CD4-positive, alpha-beta T cell treated with Interferon alpha-2 for 1 hour (primary cell): ENCODE measurements around the gene P2RY12.

Experiments used
- DNase-seq, 2 donors: peaks; one replicate each; pipeline ENCODE4 v3.0.0-alpha.2; 2020 to 2022

The P2RY12 gene

DNA sequence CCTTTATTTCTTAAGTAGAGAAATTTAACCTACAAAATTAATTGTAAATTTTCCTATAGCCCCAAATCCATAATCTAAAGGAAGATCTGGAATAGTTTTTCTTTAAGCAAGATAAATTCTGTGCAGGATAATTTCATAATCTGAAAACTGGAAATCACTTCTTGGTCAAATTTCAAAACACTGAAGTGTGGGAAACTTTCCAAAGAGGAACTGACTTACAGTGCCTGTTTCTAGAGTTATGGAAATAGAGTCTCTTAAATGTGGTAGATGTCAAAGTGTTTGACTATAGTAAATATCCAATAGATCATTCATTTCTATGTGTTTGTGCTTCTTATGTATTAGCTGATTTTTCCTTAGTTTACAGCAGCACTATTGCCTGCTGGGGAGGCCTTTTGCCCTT lies 53.7 kb downstream of the P2RY12 start:
- DNase-seq = no peak

DNA sequence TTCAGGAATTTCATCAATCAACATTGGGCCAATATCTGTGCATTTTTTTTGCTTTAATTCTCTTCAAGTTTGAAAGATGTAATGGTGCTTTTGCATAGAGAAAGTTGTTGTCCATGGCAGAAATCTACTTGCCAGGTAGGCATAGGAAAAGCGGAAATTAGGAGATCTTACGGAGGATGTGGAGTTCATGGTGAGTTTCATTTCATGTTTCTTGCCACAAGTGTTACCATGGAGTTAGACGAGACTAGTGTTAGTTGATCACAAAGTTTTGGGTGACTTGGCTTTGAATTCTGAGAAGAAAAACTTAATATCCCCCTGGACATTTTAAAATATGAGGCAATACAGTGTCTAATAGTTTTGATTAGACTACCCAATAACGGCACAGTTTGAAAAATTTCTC lies 54.2 kb downstream of the P2RY12 start:
- DNase-seq = no peak

DNA sequence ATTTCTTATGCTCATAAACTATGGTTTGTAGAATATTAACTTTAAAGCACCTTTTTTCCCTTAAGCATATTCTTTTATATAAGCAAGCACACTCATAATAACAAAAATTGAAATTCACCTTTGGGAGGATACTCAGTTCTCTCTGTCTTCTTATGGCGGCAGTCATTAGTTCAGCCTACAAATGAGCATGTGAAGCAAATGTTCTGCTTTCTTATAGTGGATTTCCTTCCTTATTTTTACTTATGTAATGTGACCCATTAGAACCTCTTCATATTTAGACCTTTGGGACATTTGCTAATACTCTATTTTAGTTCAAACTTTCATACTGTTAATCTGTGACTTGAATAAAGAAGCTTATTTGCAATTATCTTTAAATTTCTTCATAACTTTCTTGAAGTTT lies 55.2 kb downstream of the P2RY12 start, which contains the start of gene P2RY13:
P2RY13 (minus strand) TSS at position 187 of the 400 bp plus-strand sequence; CDS start at position 166, 21 bp downstream.
- DNase-seq = no peak

DNA sequence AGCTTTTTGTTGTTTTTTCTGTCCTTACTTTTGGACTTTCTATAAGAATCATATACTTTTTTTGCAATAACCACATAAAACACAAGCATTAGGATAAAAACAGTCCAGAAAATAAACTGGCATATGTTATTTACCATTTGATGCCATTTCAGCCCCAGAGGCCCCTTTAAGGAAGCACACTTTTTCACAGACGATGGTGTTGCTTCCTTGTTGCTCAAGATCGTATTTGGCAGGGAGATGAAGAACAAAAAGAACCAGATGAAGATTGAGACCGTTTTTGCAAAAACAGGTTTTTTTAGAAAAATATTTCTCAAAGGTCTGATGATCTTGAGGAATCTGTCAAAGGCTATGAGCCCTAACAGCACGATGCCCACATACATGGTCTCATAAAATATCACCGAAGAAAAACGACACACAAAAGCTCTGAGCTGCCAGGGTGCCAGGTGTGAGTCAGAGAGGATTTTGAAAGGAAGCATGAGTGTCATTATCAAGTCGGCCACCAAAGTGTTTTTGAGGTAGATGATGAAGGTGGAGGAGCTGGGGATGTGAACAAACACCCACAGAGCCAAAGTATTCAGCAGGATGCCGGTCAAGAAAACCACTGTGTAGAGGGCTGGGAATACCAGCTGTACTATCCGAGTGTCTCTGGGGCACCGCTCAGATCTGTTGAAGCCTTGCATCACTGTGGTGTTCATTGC lies 56.1 kb downstream of the P2RY12 start:
- DNase-seq = peak; percentile 16 to 23

DNA sequence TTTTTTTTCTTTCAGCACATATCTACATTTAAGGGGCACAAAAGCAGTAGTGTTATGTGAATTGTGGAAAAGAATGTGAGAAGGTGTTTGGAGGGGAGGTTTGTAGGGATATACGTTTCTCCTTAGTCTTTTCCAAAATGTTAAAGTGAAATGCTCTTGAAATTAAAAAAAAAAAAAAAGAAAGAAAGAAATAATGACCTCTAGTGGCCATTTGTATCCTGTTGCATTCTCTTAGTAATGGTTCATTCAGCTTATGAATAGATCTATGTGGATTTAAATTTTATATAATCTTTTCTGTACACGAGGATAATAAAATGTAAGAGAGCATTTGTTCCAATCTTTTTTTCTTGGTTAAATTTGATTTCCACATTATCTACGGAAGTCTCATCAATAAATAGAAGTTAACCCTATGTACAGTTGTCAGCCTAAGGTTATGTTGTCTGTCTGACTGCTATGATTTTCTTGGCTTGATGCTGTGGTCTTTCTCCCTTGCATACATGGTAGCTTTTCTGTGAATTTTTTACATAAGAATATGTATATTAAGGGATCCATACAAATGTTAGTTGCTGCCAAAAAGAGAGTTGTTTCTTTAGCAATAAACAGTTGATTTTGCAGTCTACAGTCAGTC lies 56.9 kb downstream of the P2RY12 start:
- DNase-seq = no peak

DNA sequence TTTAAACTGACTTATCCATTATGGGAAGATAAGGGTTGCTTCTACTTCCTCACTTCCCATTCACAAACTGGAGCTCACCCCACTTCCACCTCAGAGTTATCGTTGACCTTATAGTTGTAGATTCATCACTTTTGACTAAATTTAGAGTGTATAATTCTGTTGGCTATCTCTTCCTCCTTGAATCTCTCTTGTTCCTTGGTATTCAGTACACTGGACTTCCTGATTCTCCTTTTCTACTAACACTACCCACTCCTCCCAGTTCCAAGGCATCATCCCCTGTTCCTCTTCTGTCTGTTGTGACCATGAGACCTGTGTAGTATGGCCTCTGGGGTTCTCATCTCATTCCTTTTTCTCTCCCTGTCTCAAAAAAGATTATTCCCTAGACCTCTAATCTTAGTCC lies 62.0 kb downstream of the P2RY12 start:
- no peak for DNase-seq

DNA sequence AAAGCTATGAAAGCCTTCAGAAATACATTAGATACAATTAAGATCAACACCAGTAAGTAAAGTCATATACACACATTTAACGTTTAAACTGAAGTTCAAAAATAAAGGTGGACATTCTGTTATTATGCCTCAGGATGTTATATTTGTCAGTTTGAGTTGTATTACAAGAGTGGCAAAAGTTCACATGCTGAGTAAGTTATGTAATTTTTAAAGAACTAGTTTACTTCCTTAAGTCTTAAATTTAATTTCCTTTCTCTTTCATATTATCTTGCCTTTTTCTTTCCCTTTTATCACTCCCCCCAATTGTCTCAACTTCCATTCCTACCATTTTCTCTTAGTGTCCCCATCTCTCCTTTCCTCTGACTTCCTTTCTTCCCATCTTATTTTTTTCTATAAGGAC lies 63.0 kb downstream of the P2RY12 start:
- no peak for DNase-seq

DNA sequence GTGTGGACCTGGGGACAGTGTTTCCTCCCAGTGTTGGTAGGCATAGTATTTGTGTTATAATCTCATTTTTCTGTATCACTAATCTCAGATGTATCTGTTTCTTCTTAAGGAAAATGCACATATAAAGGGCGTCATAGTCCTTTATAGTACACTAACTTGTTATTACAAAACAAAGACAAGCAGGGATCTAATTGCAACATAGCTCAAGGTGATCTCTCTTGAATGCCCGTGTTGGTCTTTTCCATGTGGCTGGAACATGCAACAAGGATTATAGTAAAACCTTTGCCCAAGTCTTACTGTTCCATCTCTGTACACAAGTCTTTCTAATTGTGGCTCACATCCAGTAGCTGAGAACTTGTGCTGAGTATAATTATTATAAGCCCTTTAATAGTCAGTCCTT lies 64.4 kb downstream of the P2RY12 start:
- DNase-seq = no peak

DNA sequence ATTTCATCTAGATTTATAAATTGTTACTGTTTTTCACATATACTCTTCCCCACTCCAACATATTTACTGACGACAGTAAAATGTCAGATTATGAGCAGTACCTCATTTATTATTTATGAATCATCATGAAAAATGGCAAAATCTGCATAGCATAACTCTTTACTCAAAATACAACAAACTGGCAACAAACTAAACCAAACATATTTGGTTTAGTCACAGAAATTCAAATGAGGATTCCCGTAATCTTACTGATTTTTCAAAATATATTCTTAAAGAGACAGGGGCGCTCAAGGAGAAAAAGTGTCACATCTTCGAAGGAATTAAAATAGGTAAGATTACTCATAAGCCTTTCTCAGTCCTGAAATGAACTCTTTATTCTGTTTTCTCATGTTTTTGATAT lies 64.9 kb downstream of the P2RY12 start:
- no peak for DNase-seq

DNA sequence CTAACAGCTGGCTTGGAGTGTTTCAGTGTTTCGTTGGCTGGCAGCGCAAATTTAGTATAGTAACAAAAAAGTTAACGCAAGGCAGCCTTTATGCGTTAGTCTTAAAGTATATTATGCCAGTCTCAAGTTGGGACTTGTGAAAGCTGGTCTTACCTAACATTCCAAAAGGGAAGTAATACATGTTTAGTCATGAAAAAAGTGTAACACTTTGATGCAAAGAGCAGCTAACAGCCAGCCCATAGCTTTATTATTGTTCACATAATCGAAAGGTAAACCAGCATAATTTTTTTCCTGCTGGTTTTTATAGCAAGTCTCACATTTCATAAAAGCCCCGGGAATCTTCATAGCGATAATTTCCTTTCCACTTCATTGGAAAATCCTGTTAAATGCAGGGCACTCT lies 65.6 kb downstream of the P2RY12 start:
- DNase-seq = no peak

DNA sequence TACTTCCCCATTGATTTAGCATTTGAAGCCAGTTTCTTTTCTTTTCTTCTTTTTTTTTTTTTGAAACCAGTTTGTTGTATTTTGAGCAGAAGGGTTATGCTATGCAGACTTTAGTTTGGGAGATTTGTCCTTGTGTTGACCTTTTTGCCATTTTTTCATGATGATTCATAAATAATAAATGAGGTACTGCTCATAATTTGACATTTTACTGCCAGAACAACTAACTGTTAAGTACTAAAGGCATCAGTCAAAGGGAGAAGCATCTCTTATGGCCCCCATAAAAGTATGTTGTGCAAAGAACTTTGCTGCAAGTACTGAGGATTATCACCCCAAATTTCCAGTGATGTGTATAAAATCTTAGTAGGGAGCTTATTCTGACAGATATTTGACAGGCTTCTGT lies 66.2 kb downstream of the P2RY12 start:
- DNase-seq = no peak

DNA sequence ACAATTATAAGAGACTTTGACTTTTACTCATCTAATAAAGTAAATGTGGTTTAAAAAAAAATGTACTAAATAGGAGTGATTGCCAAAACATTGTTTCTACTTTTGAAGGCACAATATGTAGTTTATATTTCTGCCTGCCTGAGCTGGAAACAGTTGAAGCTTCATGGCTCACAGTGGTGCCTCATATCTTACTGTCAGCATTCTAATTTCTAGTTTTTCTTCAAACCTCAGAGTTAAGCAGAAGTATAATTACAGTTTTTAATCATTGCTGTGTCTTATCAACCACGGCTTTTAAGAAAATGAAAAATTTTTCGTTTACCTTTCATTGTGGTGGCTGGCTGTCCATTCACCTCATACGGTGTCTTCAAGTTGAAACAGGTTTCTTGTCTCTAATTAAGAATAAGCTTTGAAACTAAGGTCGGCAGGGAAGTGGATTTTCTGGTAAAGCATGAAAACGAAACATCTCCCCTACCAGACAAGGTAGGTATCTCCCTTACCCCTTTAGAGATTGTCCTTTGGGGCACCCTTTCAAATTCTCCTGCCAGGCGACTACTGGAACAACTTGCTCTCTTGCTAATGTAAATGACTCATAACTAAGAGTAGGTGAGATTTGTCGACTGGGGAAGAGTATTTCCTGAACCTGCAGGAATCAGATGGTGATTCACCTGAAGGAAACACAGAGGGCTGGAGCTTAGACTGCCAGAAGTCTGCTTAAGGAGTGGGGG lies 68.1 kb downstream of the P2RY12 start, which contains the start of gene GPR87:
GPR87 (minus strand) TSS at position 554 of the 725 bp plus-strand sequence. CDS start 16,720 bp downstream, outside the sequence.
- no peak for DNase-seq

DNA sequence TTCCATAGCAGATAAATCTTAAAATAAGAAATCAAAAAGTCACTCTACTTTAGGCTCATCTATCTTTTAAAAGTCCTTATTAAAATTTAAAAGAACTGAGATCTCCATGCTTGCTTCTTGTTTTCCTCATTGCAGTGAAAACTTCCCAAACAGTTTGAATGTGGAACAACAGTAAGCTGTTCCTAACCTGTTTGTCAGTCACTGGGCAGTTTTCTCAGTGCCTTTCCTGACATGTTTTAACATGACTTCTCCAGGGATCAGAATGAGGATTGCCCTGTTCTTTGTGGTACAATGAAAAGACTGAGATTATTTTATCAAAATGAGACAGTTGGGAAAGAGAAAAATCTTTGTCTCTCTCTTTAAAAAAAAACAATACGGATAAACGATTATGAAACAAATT lies 68.7 kb downstream of the P2RY12 start:
- no peak for DNase-seq

DNA sequence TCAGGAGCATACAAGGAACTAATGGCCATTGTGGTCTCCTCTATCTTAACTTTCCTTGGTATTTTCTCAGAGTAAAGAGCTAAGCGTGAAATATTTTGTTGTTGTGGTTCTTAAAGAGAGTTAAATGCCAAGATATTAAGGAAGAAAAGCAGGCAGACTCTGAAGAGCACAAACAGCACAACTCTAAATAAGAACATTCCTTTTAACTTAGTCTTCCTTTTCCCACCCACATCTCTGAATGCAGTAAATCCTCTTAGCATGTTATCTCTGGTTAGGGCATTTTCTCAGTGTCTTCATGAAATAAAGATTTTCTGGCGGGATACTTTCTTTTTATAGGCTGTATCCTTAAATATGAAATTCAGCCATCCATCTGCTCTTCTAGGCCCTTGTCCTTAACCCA lies 69.4 kb downstream of the P2RY12 start:
- no peak for DNase-seq

DNA sequence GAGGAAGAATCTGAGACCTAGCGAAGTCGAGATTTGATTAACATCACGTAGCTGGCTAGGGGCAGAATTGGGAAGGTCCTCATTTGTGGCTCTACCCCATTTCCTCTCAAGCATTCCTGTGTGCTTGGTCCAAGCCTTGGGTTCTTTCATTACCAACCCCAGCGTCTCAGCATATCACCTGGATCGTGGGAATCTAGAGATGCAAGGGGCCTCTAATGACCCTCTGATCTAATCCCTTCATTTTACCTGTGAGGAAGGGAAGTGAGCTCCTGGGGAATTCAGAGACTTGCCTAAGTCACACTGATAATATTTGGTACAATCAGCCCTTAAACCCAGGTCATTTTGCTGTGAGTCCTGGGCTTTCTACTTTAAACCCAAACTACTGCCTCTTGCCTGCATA lies 70.0 kb downstream of the P2RY12 start:
- no peak for DNase-seq

DNA sequence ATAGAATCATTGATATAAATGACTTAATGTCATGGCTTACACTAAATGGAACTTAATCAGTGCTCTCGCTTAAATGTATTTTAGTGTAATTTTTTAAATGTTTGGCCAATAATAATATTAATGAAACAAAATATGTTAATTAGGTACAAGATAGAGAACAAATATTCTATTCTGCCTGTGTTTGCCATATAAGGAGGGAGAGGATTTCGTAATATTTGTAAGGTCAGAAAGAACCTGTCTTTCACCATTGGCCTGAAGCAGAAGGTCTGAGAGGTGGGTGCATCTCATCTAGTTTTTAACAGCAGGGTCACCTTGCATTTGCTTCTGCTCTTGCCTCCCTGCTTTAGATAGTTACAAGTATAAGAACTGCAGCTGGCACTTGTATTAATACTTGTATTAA lies 70.4 kb downstream of the P2RY12 start:
- no peak for DNase-seq

DNA sequence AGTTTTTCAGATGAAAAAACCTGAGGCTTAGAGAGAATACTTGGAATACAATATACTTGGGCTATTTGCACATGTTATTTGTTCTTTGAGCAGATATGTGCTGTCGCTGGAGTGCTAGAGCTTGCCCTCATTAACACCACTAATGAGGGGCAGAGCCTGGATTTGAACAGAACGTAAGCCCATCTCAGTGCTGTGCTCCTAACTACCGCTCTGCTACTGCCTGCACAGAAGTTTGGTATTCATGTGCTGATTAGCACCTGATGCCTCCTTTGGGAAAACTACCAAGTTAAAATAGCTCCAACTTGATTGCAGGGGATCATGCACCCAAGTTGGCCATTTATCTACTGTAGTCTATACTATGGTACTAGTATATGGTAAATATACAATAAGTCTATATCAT lies 71.6 kb downstream of the P2RY12 start:
- DNase-seq = no peak

DNA sequence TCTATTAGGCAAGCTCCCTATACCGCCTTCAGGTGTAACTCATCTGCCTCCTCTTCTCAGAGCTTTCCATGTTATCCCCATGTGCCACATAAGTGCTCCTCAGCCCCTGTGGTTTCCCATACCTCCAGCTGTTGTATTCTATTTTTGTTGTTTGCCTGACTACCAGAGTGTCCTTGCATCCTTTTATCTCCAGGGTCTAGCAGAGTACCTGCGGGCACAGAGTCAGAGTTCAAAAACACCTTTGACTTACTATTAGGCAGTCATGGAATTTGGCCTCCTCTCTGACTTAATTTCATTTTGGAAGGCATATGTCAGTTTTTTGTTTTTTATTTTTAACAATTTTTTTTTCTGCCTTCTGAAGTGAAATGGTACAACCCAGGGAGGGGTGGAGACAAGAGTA lies 75.0 kb downstream of the P2RY12 start:
- DNase-seq = no peak

DNA sequence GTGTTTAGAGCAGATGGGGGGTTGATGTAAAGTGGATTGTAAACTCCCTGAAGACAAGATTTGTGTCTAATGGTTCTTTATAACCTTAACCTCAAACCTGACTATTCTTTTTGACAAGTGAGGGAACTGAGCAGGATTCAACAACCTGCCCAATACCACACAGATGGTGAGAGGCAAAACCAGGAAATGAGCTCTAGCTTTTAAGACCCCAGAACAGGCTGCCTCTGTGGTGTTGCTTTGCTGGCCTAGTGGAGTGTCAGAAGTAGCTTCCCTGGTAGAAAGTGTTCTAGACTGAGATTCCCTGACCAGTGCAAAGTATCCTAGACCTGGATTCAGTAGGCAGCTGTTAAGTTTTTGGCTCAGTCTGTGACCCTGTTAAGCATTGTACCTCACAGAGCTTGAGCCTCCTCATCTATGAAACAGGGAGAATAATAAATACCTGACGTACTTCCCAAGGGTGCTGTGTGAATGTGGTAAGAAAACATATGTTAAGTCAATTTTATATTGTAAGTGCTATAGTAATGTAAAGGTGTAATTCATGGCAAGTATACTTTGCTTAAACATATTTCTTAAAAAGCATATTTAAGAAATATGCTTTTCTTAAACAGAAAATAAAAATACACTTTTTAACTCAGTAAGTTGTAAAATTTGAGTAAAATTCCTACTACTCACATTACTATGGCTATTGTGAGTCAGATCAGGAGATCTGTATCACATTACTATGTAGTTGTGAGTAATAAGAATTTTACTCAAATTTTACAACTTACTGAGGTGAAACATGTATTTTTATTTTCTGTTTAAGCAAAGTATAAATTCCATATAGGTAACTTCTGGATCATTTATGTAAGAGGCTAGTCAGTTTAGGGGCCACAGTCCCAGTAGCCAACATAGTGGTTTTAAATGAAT lies 76.7 kb downstream of the P2RY12 start:
- DNase-seq = no peak

DNA sequence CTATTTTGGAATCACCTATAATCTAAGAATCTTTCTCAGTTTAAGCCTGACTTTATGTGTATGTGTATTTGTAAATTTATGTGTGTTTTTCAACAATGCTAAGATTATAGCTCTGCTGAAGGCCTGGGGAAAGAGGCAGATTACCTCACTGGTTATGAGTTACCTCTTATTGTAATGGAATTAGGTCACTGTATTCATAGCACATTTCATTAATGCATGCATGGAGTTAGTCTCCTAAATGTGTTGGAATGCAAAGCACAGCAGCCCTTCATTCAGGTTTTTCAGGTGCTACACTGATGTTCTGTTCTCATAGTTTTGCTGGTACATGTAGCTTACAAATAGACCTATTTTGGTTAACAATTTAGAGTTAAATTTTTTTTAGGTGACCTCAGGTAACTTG lies 77.4 kb downstream of the P2RY12 start:
- no peak for DNase-seq

DNA sequence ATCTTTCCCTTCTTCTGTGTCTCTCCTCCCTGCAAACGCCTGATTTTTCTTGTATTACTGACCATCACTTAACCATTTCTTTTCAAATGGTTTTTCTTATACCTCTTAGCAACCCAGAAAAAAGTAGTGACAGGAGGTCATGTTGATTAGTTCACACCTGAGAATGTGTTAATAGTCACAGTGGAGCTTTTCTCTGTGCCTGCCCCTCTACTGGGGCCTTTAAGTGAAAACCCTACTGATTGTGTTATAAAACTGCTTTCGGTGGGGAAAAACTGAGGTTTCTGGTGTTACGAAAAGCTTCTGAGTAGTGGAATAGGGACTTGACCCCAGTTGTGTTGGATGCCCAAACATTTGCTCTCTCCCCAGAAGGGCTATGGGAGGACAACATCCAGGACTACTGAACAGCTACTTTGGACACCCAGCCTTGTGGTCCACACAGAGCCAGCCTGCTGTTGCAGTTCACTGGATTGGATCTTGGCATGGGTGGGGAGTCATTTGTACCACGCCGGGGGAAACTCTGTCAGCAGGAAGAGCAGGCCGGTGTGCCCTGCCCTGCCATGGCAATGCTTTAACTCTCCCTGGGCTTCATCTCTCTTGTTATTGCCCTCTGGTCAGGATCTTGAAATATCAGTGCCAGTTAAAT lies 78.3 kb downstream of the P2RY12 start:
- DNase-seq = no peak

DNA sequence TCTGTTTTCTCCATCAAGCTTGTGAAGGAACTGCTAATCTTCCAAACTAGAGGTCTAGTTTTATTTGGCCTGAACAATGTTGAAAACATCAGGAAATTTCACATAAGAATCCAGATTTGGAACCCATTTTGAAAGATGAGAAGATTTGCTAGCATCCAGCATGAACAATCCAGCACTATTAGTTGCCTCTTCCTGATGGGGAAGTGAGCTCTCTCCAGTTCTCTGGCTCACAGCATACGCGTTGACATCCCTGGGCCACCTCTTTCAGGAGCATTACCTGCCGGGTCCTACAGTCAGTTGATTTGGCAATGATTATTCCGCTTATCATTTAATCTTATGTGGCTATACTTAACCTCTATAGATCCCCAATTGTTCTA lies 78.8 kb downstream of the P2RY12 start:
- DNase-seq = no peak
